ENCODE measurements around the gene LIN7A.
A peak's percentile ranks its signal among the peaks of the same experiment; 100 is the strongest.

LIN7A gene

GRCh38 chr12:80843969-80844368 is 93.8 kb downstream of the LIN7A start:
- no peak overlapping the region for H3K4me3 ChIP-seq (ENCODE audit: control insufficient read depth, low read depth, low read length)
- TF ChIP-seq, protein P1, sequence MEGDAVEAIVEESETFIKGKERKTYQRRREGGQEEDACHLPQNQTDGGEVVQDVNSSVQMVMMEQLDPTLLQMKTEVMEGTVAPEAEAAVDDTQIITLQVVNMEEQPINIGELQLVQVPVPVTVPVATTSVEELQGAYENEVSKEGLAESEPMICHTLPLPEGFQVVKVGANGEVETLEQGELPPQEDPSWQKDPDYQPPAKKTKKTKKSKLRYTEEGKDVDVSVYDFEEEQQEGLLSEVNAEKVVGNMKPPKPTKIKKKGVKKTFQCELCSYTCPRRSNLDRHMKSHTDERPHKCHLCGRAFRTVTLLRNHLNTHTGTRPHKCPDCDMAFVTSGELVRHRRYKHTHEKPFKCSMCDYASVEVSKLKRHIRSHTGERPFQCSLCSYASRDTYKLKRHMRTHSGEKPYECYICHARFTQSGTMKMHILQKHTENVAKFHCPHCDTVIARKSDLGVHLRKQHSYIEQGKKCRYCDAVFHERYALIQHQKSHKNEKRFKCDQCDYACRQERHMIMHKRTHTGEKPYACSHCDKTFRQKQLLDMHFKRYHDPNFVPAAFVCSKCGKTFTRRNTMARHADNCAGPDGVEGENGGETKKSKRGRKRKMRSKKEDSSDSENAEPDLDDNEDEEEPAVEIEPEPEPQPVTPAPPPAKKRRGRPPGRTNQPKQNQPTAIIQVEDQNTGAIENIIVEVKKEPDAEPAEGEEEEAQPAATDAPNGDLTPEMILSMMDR (conservative IDR thresholded peaks at IDR 0.05; ENCODE audit: control insufficient read depth, insufficient read depth, low read depth, low read length): no peak
- DNase-seq (ENCODE audit: low read depth): no peak

- no peak overlapping the region for H3K4me3 ChIP-seq (ENCODE audit: control insufficient read depth, low read depth, low read length)
- DNase-seq (ENCODE audit: low read depth): no peak
- TF ChIP-seq, protein P1 (conservative IDR thresholded peaks at IDR 0.05; ENCODE audit: control insufficient read depth, insufficient read depth, low read depth, low read length): no peak
Measured at GRCh38 chr12:80838708-80839107, 99.0 kb downstream of the LIN7A start.

DNA sequence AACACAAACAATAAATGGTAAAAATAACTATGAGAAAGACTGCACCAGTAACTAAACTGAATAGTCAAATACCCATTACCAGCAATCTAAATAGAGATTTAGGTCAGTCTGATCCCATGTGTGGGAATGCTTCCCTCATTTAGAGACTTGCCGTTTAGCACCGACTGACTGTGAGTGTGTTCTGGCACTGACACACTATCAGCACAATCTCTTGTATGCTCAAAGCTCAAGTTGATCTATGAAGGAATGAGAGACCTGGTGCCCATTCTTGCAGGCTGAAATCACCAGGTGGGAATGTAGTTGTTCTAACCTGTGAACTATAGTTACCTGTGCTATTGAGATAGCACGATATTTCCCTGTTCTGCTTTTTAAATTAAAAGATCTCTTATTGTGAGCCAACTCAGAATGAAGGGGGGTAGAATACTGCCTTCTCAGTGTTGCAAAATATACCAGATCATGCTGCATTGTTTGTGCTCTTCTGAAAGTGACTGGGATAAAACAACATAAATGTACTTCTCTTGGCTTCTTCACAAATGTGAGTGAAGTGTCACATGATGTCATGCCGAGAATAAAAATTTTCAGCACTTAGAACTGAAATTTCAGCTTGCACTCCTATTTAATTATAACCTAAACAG is 99.6 kb downstream of the LIN7A start:
- DNase-seq (ENCODE audit: low read depth): no peak
- H3K4me3 ChIP-seq (ENCODE audit: control insufficient read depth, low read depth, low read length): no peak overlapping the region
- TF ChIP-seq, protein P1 (conservative IDR thresholded peaks at IDR 0.05; ENCODE audit: control insufficient read depth, insufficient read depth, low read depth, low read length): no peak

DNA sequence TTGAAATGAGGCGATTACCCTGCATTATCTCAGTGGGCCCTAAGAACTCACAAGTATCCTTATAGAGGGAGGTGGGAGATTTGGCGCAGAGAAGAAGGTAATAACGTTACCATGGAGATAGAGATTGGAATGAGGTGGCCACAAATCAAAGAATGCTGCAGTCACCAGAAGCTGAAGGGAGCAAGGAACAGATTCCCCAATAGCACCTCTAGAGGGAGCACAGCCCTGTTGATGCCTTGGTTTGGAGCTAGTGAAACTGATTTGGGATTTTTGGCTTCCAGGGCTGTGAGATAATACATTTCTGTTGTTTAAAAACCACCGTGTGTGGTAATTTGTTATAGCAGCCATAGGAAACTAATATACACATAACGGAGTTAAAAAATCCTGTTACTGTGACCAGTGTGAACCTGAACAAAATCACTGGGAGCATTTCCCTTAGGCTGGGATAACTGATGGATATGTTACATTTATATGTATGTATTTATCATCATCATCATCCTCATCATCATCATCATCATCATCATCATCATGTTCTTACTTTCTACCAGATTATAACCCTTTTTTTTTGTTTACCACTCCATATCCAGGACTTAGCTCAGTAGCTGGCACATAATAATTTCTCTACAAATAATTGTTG is 100.3 kb downstream of the LIN7A start:
- TF ChIP-seq, protein P1 (conservative IDR thresholded peaks at IDR 0.05; ENCODE audit: control insufficient read depth, insufficient read depth, low read depth, low read length): peak; percentile 99
- no peak overlapping the region for H3K4me3 ChIP-seq (ENCODE audit: control insufficient read depth, low read depth, low read length)
- DNase-seq (ENCODE audit: low read depth): peak; percentile 78

DNA sequence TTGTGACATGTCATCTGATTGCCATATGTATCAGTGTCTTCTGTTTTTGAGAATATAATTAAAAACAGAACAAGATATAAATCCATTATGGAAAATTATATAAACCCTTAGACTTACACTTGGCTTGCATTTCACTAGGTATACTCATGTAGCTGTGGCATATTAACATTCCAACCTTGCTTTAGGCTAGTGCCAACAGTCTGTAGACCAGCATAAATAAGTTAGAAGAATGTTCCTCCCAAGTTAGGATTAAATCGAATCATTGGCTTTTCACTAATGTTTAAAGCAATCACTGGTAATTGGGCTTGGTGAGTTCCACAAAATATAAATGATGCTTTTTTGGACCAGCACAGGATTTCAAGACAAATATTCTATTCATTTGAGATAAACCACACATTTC is 103.0 kb downstream of the LIN7A start:
- no peak overlapping the region for H3K4me3 ChIP-seq (ENCODE audit: control insufficient read depth, low read depth, low read length)
- TF ChIP-seq, protein P1 (conservative IDR thresholded peaks at IDR 0.05; ENCODE audit: control insufficient read depth, insufficient read depth, low read depth, low read length): no peak
- DNase-seq (ENCODE audit: low read depth): no peak

DNA sequence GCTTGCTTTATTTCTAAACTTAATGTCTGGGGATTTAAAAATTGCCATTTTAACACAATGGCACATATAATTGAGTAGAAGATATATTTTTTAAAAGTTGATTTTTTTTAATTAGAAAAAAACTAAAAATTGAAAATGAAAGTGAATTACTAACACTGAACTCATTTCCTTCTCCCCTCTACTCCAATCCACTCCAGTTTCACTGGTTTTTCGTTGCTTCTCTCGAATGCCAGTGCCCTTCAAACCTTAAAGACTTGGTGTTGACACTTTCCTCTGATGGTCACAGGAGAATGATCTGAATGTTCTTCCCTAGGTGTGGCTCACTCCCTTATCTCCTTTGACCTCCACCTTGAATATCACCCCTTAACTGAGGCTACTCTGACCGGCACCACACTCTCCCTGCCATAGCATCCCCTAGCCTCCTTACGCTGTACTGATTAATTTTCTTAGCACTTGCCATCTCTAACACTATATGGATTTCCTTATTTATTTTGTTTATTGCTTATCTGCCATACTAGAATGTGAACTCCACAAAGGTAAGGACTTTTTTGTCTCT is 107.1 kb downstream of the LIN7A start:
- DNase-seq (ENCODE audit: low read depth): no peak
- TF ChIP-seq, protein P1 (conservative IDR thresholded peaks at IDR 0.05; ENCODE audit: control insufficient read depth, insufficient read depth, low read depth, low read length): no peak

More for the DNA sequence above, 107.1 kb downstream of the LIN7A start:
- H3K4me3 ChIP-seq (ENCODE audit: control insufficient read depth, low read depth, low read length): no peak overlapping the region
